K562 (cell line): ENCODE data around the gene TENT5A. TPM values are rescaled to one million over a fixed set of nuclear protein-coding genes. Genes with fewer than 3 reads are reported as not detected.

Source experiments
- CCAR2 ChIP-seq: fragments of 200-400 bp; formaldehyde crosslinking; IDR thresholded peaks from 2 replicates; pipeline ENCODE4 v1.6.1; 2017; ENCODE audit warnings: mild to moderate bottlenecking, low read depth, low read length
- CLOCK ChIP-seq: fragments of 250-450 bp; sonication (Bioruptor Pico); IDR thresholded peaks from 2 replicates; pipeline ENCODE4 v1.4.0; 2020; ENCODE audit warnings: mild to moderate bottlenecking, moderate library complexity, borderline replicate concordance
- CUX1 ChIP-seq: fragments of 200-800 bp; sonication (Bioruptor generic); IDR thresholded peaks from 2 replicates; pipeline ENCODE4 v1.6.1; 2016; ENCODE audit warnings: missing genetic modification characterization, missing compliant biosample characterization
- EZH2 ChIP-seq: IDR thresholded peaks from 2 replicates; pipeline ENCODE4 v1.6.1; 2012; ENCODE audit warnings: low read depth, mild to moderate bottlenecking, inconsistent platforms, low read length, borderline replicate concordance
- GABPB1 ChIP-seq: sonication (generic); formaldehyde crosslinking; IDR thresholded peaks from 2 replicates; pipeline ENCODE4 v1.8.0; 2022; ENCODE audit warnings: mild to moderate bottlenecking, missing genetic modification reagents
- GMEB1 ChIP-seq: fragments of 250-450 bp; sonication (Bioruptor Pico); IDR thresholded peaks from 2 replicates; pipeline ENCODE4 v1.4.0; 2020; ENCODE audit warnings: mild to moderate bottlenecking
- HMGN3 ChIP-seq: IDR thresholded peaks from 2 replicates; pipeline ENCODE4 v1.6.1; 2011; ENCODE audit warnings: borderline replicate concordance, low read depth, mild to moderate bottlenecking, mixed read lengths, low read length; ENCODE audit not compliant: insufficient read length; ENCODE audit errors: extremely low read depth
- NELFE ChIP-seq: IDR thresholded peaks from 2 replicates; pipeline ENCODE4 v1.6.1; 2011; ENCODE audit warnings: mild to moderate bottlenecking; ENCODE audit not compliant: insufficient read depth, insufficient read length
- PHB ChIP-seq: fragments of 250-450 bp; sonication (Bioruptor Pico); IDR thresholded peaks from 2 replicates; pipeline ENCODE4 v1.5.0; 2021
- PPARD ChIP-seq: fragments of 250-450 bp; sonication (Bioruptor Pico); IDR thresholded peaks from 2 replicates; pipeline ENCODE4 v1.8.0; 2022; ENCODE audit warnings: inconsistent platforms, mild to moderate bottlenecking, moderate library complexity
- RNF219 ChIP-seq: fragments of 250-450 bp; sonication (Bioruptor Pico); IDR thresholded peaks from 2 replicates; pipeline ENCODE4 v1.5.0; 2022; ENCODE audit warnings: mild to moderate bottlenecking
- TGIF2 ChIP-seq: sonication (generic); formaldehyde crosslinking; IDR thresholded peaks from 2 replicates; pipeline ENCODE4 v1.8.1; 2022; ENCODE audit warnings: mild to moderate bottlenecking, missing genetic modification reagents, moderate library complexity
- YBX1 ChIP-seq: fragments of 450-650 bp; IDR thresholded peaks from 2 replicates; pipeline ENCODE4 v1.7.1; 2016; ENCODE audit warnings: mild to moderate bottlenecking
- ZKSCAN8 ChIP-seq: fragments of 200-800 bp; sonication (Bioruptor generic); IDR thresholded peaks from 2 replicates; pipeline ENCODE4 v1.6.1; 2016; ENCODE audit warnings: missing genetic modification characterization, missing compliant biosample characterization
- ZNF24 ChIP-seq: fragments of 450-650 bp; IDR thresholded peaks from 2 replicates; pipeline ENCODE4 v1.6.1; 2016
- ZNF785 ChIP-seq: fragments of 250-450 bp; sonication (Bioruptor Pico); IDR thresholded peaks from 2 replicates; pipeline ENCODE4 v1.4.0; 2020; ENCODE audit warnings: mild to moderate bottlenecking
- polyA plus RNA-seq, 8 experiments: library from polyadenylated mRNA; depleted of rRNA in 4 of 8; stranded (reverse) in 5 of 8; unstranded in 3 of 8; fragments of >200 nt; fragmentation: Nextera tagmentation in 2 of 8; fragmentation: Illumina TruSeq in 1 of 8; extraction: Ambion mirVana in 2 of 8; extraction: Trizol in 1 of 8; gene quantifications; 2 replicates each; pipeline versions ENCODE4 v1.2.1 to v1.2.3, GENCODE V29; 2011 to 2014; ENCODE audit warnings: inconsistent platforms in 1 of 8, missing spikeins in 1 of 8
- total RNA-seq, 7 experiments: library from RNA; depleted of rRNA in 6 of 7; stranded (reverse); fragments of >200 nt in 6 of 7; fragmentation: Illumina TruSeq in 2 of 7; extraction: Trizol in 2 of 7; gene quantifications; 2 replicates each; pipeline versions ENCODE4 v1.2.1 to v1.2.3, GENCODE V29; 2011 to 2021; ENCODE audit warnings: low replicate concordance in 1 of 7

TENT5A gene
- total and polyA plus RNA-seq, 9 of the 15 experiments (the other 6 are each of a cell fraction or from before 2014, with no cell fraction given): 0.77 to 2.3 (median 1.3) TPM

- no peak for TF ChIP-seq CLOCK (CRISPR knock-in tag)
- no peak for TF ChIP-seq EZH2
- no peak for TF ChIP-seq PHB (CRISPR knock-in tag)
- TF ChIP-seq CUX1 (CRISPR knock-in tag): no peak
- no peak for TF ChIP-seq NELFE
- TF ChIP-seq GABPB1 (CRISPR knock-in tag): no peak
- no peak for TF ChIP-seq ZNF785 (CRISPR knock-in tag)
- TF ChIP-seq PPARD (CRISPR knock-in tag): no peak
- no peak for TF ChIP-seq TGIF2 (CRISPR knock-in tag)
- no peak for TF ChIP-seq YBX1
- TF ChIP-seq ZNF24: no peak
- no peak for TF ChIP-seq CCAR2
- TF ChIP-seq GMEB1 (CRISPR knock-in tag): peak; percentile 57
- TF ChIP-seq RNF219 (CRISPR knock-in tag): no peak
- TF ChIP-seq HMGN3: no peak
- TF ChIP-seq ZKSCAN8: no peak
Measured at GRCh38 chr6:81752921-81753710, 635 bp upstream of the TENT5A start (continued).
